GM19467 (cell line): ENCODE data around the gene CCDC192.

Experiments used
- ATAC-seq: cut with Tn5 transposase; IDR thresholded peaks from one replicate; pipeline ENCODE4 v1.9.1; 2021; ENCODE audit warnings: mild to moderate bottlenecking, moderate library complexity; ENCODE audit not compliant: unreplicated experiment

The CCDC192 gene

DNA sequence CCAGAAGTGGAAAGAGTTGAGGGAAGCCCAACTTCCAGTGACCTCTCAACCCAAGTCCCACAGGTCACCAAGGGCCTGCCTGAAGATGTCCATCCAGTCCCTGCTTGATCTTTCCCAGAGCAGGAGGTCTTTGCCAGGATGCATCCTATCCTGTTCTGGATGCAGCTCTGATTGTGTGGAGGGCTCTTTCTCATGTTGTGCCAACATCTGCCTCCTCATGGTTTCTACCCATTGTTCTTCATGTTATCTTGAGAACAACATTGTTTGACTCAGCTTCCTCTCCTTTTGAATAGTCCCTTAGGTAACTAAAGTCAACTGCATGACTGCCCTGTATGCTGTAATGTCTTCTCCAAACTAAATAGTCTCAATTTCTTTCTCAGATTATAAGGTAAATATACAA, 169.3 kb downstream of the CCDC192 start:
- no peak for ATAC-seq

DNA sequence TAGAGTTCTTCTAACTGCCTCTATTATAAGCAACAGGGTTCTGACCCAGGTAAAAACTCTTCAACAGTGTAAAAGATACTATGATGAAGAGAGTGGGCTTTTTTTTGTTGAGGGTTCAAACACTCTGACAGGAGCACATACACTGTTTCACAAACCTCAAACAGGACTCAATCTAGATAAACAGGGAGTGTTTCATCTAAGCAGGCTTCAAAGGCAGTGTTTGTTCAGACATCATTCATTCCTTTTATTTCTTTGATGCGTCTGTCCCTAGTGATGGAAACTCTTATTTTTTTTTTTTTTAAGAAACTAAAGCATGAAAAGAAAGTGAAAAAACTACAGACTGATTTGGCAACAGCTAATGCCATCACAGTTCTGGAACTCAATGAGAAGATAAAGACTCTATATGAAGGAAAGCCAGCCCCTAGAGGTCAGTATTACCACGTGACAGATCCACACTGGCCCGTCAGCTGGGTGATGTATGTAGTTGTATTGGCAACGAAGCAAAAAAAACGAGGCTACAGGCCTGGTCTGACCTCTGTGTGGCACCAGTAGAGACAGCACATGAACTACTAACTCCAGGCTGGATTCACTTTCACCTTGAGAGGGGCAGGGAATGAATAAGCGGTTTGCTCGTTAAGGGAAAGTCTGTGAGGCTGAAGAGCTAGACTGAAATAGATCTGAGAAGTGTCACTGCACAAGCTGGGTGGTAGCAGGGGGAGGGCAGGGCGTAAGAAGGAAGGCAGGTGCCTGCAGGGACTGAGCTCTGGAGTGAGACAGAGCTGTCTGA, 172.2 kb downstream of the CCDC192 start:
- peak; percentile 86 for ATAC-seq

DNA sequence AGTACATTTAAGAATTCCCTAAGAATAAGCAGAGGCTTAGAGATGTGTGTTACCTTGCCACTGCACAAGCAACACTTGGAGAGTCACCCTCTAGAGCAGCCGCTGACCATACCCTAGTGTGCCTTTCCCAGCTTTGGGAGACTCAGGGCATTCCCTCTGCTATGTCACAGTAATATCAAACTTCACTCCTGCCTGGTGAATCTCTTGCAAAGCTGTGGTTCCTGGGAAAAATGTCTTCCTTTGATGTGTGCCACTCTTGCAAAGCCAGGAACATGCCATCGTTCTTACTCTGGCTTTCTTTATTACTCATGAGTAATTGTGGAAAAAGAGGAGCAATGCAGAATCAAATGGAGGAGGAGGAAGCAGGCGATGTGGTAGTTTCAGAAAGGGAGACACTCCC, 173.2 kb downstream of the CCDC192 start:
- no peak for ATAC-seq

DNA sequence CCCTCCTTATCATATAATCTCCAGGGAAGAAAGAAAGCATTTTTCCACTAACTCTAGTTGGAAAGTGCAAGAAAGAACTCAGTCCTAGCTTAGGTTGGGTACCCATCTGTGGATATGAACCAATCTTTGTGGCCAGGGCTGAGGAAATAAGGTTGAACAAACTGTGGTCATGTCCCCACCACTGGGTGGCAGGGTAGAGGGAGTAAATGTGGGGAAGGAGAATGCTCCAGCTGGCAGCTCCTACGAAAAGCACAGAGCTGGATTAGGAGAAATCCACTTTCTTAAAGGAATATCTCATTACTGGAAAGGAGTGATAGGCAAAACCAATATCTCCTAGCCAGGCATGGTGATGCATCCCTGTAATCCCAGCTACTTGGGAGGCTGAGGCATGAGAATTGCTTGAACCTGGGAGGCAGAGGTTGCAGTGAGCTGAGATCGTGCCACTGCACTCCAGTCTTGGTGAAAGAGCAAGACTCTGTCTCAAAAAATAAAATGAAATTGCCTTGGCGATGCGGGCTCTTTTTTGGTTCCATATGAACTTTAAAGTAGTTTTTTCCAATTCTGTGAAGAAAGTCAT, 175.1 kb downstream of the CCDC192 start:
- ATAC-seq = no peak

DNA sequence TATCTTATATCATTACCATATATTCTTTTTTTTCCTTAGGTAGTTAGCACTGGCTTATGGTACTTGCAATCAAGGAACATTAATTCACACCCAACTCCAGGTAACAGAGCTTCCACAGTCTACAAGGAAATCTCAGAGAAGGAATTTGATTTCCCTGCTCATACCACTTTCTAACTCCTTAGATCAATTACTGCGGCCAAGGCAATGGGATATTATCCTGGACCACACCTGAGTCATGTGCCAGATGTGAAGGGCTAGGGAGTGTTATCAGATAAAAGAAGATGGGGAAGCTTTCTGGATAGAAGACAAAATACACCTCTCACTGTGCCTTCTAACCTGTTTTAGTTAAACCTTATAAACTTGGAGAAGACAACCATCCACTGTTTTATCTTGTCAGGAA, 181.2 kb downstream of the CCDC192 start:
- ATAC-seq = no peak

DNA sequence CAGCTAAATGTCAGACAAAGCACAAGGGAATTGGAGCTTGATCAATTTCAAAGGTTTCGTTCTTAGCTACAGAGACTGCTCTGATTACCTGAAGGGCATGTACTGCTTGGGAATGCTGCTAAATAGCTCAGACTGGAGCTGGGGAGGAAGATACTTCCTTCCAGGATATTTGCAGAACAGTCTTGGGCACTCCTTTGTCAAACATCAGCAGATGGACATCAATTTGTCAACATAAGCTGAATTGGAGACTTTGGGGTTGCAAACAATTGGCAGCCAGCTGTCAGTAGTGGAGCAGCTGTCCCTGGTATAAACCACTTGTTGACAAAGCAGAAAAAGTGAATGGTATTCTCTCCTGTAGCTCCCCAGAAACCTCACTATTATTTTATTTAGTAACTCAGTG, 182.0 kb downstream of the CCDC192 start:
- ATAC-seq = no peak

DNA sequence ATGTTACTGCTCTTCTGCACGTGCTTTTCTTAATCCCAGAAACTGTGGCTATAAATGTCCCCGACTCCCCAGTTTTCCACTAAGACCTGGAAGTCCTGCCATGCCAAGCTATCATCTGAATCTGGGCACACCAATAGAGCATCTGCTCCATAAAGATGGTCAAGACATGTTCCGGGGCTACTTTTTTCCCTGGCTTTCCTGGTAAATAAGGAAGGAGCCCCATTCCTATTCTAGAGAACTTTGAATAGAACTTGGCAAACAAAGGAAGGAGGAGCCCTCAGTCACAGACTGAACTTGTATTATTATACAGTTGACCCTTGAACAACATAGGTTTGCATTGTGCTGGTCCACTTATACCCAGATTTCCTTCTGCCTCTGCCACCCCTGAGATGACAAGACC, 182.9 kb downstream of the CCDC192 start:
- ATAC-seq = no peak

DNA sequence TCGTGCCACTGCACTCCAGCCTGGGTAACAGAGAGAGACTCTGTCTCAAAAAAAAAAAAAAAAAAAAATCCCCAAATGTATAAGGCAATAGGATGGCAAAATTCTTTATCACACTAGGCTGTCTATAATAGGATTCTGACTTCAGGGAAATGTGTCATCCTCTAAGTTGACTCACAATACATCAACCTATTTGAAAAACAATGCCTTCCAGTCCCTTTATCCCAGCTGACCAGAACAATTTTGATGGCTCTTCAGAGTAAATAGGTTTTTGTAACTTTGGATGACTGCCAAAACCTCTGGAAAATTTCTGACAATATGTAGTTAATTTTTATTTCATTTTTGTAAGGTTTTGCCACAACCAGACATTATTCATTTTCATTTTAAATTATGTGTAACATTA, 184.1 kb downstream of the CCDC192 start:
- no peak for ATAC-seq

DNA sequence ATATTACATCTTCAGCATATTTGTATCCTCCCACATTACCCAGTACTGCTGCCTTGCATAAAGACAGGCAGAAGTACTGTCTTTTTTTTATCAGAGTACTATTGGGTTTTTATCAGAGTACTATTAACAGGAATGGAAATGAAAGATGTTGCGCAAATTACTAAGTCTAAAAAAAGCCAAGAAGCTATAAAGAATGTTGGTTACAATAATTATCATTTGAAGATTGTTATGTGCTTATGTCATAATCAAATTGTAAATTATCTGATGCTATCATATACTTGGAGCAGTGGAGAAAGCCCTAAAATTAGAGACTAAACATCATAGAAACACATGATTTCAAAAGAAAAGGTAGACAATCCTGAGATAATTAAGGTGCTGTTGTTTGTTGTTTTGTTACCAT, 188.8 kb downstream of the CCDC192 start:
- ATAC-seq = no peak

DNA sequence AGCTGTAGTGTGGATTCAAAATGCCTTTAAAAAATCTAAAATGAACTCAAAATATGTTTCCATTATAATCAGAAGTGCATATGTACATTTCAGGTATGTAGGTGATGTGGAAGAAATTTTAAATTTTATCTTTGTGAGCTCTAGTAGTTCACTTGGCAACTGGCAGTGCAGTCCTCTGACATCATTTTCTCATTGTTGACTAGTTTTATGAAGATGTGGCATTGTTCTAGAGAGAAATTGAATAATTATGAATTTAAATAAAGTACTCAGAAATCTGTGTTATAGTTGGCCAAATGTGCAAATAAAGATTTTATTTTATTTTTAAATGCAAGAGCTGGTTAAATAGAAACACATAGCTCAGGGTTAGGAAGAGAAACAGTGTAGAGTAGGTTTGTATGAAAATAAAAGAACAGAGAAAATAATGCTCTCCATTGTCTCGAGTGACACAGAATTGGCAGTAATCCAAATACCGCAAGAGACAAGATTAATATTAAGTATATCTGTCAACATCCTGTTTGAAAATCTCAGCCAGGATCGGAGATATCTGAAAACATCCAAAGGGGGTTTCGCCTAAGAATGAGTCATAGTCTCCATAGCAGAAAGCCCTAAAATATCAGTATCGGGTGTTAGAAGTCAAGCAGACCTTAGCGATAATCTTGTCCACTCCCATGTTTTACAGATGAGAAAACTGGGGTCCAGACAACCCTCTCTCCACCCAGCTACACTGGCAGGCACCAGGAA, 189.4 kb downstream of the CCDC192 start:
- ATAC-seq = no peak

DNA sequence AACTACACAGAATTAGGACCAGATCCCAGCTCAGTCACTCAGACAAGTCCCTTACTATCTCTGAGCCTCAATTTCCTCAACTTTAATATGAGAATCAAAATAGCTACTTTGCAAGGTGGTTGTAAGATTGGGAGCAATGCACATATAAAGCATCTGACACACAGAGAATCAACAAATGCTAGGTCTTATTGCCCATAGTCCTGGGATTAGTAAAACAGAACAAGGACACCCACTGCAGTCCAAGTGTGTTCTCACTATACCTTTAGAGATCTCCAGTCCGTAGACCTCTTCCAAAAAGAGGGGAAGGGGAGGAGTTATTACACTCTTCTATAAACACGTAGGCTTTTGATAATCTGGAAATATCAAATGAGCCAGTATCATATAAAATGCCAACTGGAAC, 190.0 kb downstream of the CCDC192 start:
- no peak for ATAC-seq

DNA sequence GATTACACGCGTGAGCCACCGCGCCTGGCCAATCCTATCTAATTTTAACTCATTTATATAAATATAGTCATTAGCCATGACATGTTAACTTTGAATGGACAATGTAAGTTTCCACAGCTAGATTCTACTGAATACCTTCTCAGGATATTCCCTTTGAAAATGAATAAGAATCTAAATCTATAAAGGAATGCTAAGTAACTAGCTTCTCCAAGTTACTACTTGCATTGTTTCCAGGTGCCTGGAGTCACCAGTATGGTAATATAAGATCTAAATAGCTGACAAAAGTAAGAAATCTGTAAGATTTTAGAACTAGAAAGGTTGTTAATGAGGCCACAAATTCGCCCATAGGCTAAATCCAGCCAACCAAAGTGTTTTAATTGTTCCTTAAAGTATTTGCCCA, 191.3 kb downstream of the CCDC192 start:
- ATAC-seq = no peak

DNA sequence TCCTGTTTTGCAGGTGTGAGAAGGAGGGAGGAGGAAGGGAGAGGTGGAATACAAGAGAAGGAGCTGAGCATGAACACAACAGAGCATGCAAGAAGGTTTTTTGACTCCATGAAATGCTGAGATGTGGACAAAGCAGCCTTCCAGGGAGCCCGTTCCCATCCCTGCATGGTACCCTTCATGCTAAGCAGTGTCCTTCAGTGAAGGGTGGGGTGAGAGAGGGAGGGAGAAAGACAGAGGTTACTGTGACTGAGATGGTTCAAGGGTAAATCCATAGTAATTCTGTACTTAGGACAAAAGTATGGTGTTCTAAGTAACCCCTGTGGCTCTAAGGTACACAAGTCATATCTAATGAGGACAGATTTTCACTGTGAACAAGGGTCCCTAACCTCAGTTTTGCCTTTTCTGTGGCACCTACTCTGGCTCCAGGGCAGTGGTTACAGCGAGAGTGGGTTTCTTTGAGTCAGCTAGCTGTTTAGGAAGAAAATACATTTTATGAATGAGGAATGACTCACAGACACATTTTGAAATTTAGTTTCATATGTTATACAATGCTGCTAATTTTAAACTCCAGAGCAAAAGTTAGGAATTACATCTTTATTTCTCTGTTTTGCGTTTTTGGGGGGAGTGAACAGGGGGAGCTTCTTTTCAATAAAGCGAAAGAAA, 195.5 kb downstream of the CCDC192 start:
- ATAC-seq = no peak

DNA sequence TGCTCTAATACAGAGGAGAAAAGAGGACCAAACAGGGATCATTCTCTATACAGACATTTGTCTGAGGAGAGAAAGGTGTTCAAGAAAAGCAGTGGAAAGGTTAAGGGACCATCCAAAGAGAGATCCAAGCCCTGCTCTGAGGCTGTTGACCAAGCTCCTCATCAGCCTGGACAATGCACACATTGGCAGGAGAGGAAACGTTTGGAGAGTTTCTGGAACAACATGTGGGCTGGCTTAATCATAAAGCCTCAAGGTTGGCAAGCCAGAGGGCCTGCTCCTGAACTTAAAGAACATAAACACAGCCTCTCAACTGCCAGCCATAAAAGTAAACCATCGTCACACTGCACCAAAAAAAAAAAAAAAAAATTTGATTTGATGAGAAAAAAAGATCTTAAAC, 196.0 kb downstream of the CCDC192 start:
- no peak for ATAC-seq

DNA sequence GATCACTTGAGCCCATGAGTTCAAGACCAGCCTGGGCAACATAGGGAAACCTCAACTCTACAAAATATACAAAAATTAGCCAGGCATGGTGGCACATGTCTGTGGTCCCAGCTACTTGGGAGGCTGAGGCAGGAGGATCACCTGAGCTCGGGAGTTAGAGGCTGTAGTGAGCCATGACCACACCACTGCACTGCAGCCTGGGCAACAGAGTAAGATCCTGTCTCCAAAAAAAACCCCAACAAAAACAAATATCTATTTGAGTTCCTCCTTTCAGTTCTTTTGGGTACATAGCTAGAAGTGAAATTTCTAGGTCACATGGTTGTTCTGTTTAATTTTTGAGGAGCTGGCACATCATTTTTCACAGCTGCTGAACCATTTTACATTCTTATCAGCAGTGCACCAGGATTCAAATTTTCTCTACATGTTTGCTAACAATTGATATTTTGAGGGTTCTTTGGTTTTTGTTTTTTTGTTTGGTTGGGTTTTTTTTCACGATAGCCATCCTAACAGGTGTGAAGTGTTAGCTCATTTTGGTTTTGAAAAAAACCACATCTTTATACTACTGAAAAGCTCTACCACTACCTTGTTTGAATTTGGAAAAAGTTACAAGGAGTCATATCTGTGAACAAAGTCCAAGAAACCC, 203.5 kb downstream of the CCDC192 start:
- ATAC-seq = no peak

DNA sequence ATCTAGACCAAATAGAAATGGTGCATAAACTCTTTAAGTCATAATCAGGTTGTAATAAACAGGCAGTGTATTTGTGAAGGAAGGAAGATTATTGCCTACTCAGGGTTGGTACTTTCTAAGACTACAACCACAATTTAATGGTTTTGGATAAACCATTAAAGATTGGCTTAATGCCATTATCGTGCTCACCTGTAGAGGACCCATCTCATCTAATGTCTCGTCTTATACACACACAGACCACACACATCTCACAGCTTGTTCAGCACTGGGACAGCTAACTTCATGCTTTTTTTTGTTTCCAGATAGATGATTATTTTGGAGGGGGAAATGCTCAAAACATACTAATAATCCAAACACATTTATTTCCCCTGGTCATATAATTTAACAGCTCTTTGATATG, 204.7 kb downstream of the CCDC192 start:
- ATAC-seq = no peak

DNA sequence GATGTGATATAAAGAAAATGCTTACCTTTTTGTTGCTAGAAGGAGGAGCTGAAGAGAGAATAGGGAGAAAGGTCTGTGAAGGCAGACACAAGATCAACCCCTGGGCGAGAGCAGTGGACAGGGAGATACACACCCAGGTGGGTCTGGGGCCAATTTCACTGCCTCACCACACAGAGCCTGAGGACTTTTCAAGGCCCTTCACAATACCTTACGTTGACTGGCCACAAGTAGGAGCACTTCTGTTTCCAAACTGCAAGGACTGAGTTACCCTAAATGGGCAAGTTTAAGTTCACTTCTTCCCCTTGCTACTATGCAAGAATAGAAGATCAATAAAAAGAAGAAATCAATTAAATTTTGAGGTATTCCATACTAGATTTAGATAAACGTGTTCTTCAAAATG, 205.9 kb downstream of the CCDC192 start:
- peak; percentile 66 for ATAC-seq

DNA sequence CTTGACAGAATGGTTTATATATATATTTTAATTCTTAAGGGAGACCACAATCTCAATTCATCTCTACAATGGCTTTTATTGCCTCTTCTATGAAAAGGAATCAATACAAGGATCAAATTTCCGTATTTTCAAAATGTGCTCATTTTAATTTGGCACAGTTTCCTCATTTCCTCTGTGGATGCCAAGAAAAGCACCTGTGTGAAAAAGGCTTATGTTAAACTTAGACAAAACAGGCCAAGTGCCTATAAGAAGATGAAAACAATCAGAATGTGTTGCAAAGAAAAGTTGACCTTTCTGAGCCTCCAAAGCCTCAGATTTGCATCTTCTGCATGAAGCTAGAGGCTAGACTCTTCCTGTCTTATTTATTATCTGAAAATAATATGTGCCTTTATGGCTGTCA, 206.6 kb downstream of the CCDC192 start:
- no peak for ATAC-seq

DNA sequence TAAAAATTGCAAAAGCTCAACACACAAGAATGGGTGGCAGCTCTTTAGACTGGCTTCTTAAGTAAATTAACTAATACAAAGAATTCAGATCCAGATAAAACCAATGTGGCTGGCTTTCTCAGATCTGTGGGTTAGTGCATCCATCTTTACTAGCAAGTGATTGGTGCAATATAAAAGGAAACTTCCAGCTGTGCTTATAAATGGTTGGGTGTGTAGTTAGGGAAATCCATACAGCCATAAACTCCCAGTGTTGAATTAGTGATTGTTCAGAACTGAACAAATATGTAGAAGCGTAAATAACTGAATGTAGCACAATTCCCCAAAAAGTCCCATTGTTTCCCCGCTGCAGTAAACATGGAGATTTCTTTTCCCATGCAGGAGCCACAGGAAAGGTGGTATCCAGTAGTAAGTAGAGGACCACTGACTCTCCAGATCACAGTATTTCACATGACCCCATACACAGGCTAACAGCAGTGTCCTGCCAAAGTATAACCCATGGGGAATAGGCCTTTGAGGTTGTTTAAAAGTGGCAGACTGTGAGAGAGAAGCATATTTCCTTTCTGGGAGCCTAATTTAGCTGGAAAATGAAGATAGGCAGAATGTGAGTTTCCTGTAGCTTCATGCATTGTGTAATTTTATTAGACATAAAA, 207.2 kb downstream of the CCDC192 start:
- ATAC-seq = no peak

DNA sequence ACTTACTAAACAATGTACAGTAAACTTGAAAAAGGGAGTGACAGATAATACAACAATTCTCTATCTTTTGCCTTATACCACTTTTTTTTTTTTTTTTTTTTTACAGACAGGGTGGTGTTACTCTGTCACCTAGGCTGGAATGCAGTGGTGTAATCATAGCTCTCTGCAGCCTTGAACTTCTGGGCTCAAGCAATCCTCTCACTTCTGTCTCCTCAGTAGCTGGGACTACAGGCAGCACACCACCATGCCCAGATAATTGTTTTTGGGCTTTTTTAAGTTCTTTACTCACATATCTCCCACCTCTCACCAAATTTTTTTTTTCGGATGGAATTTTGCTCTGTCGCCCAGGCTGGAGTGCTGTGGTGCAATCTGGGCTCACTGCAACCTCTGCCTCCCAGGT, 208.4 kb downstream of the CCDC192 start:
- no peak for ATAC-seq

DNA sequence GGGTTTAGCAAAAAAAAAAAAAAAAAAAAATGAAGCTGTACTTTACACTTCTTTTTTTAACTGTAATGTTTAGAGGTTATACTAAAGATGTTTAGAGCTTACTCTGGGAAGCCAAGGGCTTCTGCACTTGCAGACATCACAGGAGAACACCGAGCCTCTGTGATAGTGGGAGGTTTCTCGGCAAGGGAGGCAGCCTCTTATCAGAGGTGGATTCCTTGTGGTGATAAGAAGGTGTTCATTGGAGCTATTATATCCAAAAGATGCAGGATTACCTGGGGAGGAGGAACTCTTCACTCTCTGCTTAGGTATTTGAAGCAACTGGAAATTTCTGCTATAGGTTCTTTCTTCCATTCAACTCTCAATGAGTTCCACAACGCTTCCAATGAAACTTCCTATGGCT, 209.2 kb downstream of the CCDC192 start:
- ATAC-seq = no peak
